CD4-positive, alpha-beta T cell treated with Interleukin-17A for 4 hours (primary cell): Measurements from ENCODE around the gene POLA2.
"Not testable (repeated sequence)": the region's sequence is repeated elsewhere in the genome, so short reads cannot be mapped to it uniquely, and the experiment has no call there.

ENCODE experiments used
- DNase-seq: peaks from one replicate; pipeline ENCODE4 v3.0.0-alpha.2; 2020; ENCODE audit warnings: mixed read lengths

Gene POLA2

GRCh38 chr11:65310215-65310614 lies 48.5 kb downstream of the POLA2 start:
- DNase-seq = no peak

DNA sequence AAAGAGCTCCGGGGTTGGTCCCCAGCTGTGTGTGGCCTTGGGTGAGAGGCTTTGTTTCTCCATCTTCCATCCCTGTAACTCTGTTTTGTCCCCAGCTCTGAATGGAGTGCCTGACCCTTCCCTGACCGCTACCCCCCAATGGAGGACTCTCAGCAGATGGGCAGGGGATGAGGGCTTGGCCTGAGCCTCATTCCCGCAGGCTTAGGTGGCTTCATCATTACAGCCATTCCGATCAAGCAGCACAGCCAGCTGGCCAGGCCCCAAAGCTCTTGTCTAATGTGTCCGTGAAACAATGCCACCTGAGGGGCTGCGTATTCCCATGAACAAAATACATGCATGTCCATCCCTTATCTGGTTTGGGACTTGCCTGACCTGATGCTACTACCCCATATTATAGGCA lies 49.0 kb downstream of the POLA2 start:
- no peak for DNase-seq

GRCh38 chr11:65311170-65311678 lies 49.5 kb downstream of the POLA2 start:
- DNase-seq = no peak

- DNase-seq = peak; percentile 87
Measured at GRCh38 chr11:65314501-65315203, 52.9 kb downstream of the POLA2 start, which contains the start of gene CDC42EP2. TSS of gene CDC42EP2 (plus strand) at chr11:65314866. CDS start at chr11:65320899, 6,033 bp downstream.

DNA sequence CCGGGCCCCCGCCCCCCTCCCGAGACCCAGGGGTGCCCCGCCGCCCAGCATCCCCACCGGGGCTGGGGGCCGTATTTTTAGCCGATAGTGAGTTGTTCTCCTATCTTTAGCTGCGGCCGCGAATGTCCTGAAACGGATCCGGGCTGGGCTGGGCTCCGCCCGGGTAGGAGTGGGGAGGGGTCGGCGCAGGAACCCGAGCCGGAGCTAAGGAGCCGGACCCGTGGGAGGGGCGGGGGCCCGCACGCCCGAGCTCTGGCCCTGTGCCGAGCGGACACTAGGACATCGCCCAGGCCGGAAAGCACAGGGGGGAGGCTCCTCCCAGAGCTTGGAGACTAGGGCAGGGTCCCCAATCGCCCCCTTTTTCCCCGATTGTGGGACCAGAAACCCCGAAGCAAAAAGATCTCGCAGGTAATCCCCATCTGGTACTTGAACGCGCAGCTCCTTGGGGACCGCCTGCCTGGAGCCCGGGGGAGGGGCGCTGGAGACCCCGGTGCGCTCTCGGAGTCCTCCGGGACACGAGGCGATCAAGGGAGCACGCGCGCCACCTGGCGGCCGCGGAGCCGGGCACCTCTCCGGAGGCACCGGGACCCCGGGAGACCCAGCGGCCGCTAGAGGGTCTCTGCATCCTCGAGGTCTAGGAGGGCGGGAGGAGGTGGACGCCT lies 53.6 kb downstream of the POLA2 start:
- DNase-seq = peak; percentile 89

GRCh38 chr11:65315866-65316226 lies 54.1 kb downstream of the POLA2 start:
- no peak for DNase-seq

GRCh38 chr11:65316227-65317024 lies 54.7 kb downstream of the POLA2 start:
- no peak for DNase-seq

- no peak for DNase-seq
Measured at GRCh38 chr11:65317025-65317786, 55.4 kb downstream of the POLA2 start.

GRCh38 chr11:65320386-65321075 lies 58.8 kb downstream of the POLA2 start:
- no peak for DNase-seq

DNA sequence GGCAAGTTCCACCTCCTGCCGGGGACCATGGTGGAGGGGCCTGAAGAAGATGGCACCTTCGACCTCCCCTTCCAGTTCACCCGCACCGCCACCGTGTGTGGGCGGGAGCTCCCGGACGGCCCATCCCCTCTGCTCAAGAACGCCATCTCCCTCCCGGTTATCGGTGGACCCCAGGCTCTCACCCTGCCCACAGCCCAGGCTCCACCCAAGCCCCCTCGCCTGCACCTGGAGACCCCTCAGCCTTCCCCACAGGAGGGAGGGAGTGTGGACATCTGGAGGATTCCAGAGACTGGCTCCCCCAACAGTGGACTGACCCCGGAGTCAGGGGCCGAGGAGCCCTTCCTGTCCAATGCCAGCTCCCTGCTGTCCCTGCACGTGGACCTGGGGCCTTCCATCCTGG lies 59.3 kb downstream of the POLA2 start:
- no peak for DNase-seq

- DNase-seq = no peak
Measured at GRCh38 chr11:65321828-65322485, 60.2 kb downstream of the POLA2 start.

DNA sequence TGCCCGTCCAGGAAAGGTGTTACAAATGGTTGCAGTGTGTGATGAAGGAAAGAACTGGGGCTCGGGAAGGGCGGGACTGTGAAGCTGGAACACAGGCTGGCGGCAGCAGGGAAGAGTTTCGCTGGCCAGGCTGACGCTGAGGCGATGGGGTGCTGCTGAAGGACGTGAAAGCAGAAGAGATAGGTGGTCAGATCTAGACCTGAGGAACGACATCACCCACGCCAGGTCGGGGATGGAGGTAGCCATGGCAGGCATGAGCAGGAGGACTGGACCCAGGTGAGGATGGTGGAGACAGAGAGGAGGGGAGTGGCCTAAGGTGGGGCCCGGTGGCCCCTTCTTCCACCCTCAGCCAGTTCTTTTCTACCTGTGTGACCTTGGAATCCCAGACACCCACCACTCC lies 62.1 kb downstream of the POLA2 start:
- no peak for DNase-seq

- no peak for DNase-seq
Measured at GRCh38 chr11:65325435-65325834, 63.7 kb downstream of the POLA2 start.

- no peak for DNase-seq
Measured at GRCh38 chr11:65327021-65327420, 65.3 kb downstream of the POLA2 start.

DNA sequence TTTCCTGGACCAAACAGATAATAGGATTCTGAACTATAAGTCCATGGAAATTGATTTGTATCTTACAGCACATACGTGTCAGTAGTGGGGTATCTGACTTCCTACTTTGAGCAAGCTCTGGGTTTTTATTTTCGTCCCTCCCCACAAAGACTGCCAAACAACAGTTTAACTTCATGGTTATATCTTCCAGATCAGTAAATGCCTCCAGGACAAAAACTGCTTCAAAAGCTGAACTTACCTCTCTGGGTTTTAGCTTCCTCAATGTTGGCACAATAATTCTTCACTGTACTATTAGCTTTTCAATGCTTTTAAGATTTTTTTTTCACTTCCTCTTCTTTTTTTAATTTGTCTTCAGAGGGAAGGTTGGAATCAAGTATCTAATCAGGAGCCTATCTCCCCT lies 67.7 kb downstream of the POLA2 start:
- DNase-seq = no peak

DNA sequence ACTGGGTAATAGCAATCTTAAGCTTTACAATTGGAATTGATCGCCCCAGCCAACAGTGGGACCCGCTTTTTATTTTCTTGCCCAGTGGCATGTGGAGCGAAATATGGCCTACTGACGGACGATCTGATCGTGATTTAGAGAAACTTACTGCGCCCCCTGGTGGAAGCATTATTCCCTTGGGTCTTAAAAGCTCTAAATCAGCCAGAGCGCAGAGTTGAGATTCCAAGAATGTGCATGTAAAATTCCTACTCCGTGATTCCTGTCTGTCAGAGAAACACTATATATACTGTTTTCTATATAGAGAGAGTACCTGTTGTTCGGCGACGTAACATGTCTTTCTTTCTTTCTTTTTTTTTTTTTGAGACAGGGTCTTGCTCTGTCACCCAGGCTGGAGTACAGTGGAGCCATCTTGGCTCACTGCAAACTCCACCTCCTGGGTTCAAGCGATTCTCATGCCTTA lies 68.2 kb downstream of the POLA2 start:
- peak; percentile 93 for DNase-seq

DNA sequence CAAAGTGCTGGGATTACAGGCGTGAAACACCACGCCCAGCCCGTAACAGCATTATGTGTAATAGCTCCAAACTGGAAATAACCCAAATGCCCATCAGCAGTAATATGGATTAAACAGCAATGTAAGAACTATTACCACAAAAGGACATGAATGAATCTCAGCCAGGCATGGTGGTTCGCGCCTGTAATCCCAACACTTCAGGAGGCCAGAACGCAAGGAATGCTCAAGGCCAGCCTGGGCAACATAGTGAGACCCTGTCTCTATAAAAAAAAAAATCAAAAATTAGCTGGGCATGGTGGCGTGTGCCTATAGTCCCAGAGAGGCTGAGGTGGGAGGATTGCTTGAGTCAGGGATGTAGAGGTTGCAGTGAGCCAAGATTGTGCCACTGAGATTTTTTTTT lies 68.8 kb downstream of the POLA2 start:
- DNase-seq = no peak

GRCh38 chr11:65332591-65332990 lies 70.8 kb downstream of the POLA2 start:
- not testable (repeated sequence) for DNase-seq

- no peak for DNase-seq
Measured at GRCh38 chr11:65334696-65335295, 73.0 kb downstream of the POLA2 start.

DNA sequence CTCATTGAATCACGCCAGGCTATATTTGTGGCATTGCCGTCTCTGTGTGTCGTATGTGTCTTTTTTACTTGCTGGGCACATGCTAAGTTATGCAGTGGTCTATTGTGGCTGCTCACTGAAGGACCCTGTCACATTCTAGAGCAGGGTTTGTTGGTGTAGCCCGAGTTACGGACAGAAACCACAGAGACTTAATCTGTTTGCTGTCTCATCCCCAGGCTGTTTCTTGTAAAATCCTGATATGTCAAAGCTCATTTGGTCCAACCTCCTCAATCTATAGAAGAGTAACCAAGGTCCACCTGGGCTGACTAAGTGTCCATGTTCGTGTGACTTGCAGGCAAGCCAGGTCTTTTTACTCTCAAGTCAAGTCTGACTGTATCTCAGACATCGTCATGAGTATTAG lies 76.9 kb downstream of the POLA2 start:
- no peak for DNase-seq

DNA sequence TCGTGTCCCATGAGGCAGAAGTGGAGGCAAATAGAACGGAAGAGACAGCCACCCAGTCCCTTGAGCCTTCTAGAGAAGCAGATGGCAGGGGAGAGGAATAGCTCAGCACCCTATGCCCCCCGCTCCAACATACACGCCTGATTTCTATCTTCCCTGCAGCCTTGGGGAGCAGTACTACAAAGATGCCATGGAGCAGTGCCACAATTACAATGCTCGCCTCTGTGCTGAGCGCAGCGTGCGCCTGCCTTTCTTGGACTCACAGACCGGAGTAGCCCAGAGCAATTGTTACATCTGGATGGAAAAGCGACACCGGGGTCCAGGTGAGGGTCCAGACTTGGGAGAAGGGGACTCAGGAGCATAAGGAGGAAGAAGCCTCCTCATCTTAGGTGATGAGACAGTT lies 78.5 kb downstream of the POLA2 start:
- no peak for DNase-seq
